HG02759 (cell line): ENCODE measurements around the gene ALPK1.
"Not testable (repeated sequence)": the region's sequence is repeated elsewhere in the genome, so short reads cannot be mapped to it uniquely, and the experiment has no call there.

Source experiments
- ATAC-seq: cut with Tn5 transposase; IDR thresholded peaks from one replicate; pipeline ENCODE4 v1.9.1; 2021; ENCODE audit warnings: mild to moderate bottlenecking, moderate library complexity; ENCODE audit not compliant: unreplicated experiment

Gene ALPK1

GRCh38 chr4:112296949-112297880 lies at the start of gene ALPK1:
Gene ALPK1 (plus strand): TSS chr4:112297369.
- peak; percentile 95 for ATAC-seq

- no peak for ATAC-seq
Observed at GRCh38 chr4:112251019-112251643, 46.0 kb upstream of the ALPK1 start.

- ATAC-seq = no peak
Observed at GRCh38 chr4:112252234-112252633, 44.9 kb upstream of the ALPK1 start.

GRCh38 chr4:112253382-112254000 lies 43.7 kb upstream of the ALPK1 start:
- peak; percentile 94 for ATAC-seq

- ATAC-seq = no peak
Observed at GRCh38 chr4:112257098-112257497, 40.1 kb upstream of the ALPK1 start.

- ATAC-seq = no peak
Observed at GRCh38 chr4:112266823-112267222, 30.3 kb upstream of the ALPK1 start.

- no peak for ATAC-seq
Observed at GRCh38 chr4:112270051-112270450, 27.1 kb upstream of the ALPK1 start.

GRCh38 chr4:112270640-112271421 lies 26.3 kb upstream of the ALPK1 start:
- ATAC-seq = no peak

- no peak for ATAC-seq
Observed at GRCh38 chr4:112272292-112272691, 24.9 kb upstream of the ALPK1 start.

GRCh38 chr4:112274959-112275358 lies 22.2 kb upstream of the ALPK1 start:
- ATAC-seq = no peak

- ATAC-seq = no peak
Observed at GRCh38 chr4:112276113-112276512, 21.1 kb upstream of the ALPK1 start.

GRCh38 chr4:112277220-112277619 lies 19.9 kb upstream of the ALPK1 start:
- no peak for ATAC-seq

- ATAC-seq = no peak
Observed at GRCh38 chr4:112277705-112278448, 19.3 kb upstream of the ALPK1 start.

GRCh38 chr4:112279025-112279881 lies 17.9 kb upstream of the ALPK1 start:
- ATAC-seq = peak; percentile 64

GRCh38 chr4:112279882-112280315 lies 17.3 kb upstream of the ALPK1 start:
- ATAC-seq = peak; percentile 34

GRCh38 chr4:112280386-112281056 lies 16.6 kb upstream of the ALPK1 start:
- ATAC-seq = no peak

- ATAC-seq = not testable (repeated sequence)
Observed at GRCh38 chr4:112281895-112282398, 15.2 kb upstream of the ALPK1 start.

- ATAC-seq = no peak
Observed at GRCh38 chr4:112282860-112283667, 14.1 kb upstream of the ALPK1 start.
